Measurements from ENCODE around the gene FKBP15.
"Not testable (repeated sequence)": the region's sequence is repeated elsewhere in the genome, so short reads cannot be mapped to it uniquely, and the experiment has no call there.

- TF ChIP-seq ZFP37 (CRISPR knock-in tag; IDR thresholded peaks at IDR 0.05; ENCODE audit: borderline replicate concordance); ELF1 (CRISPR knock-in tag; IDR thresholded peaks at IDR 0.05); ZBTB40 (IDR thresholded peaks at IDR 0.05); ZBTB40 (CRISPR knock-in tag; IDR thresholded peaks at IDR 0.05); MAFK (conservative IDR thresholded peaks at IDR 0.05 in 1 of 2, IDR thresholded peaks at IDR 0.05 in 1 of 2; ENCODE audit: low read length in 2 of 2): not testable (repeated sequence)
Measured at GRCh38 chr9:113249661-113250060, 28.6 kb upstream of the FKBP15 start.

Measured in HepG2 (cell line).